Activated CD8-positive, alpha-beta memory T cell treated with anti-CD3 and anti-CD28 coated beads, Interleukin-2, amount 50 U/mL, for 1 hour (primary cell): ENCODE results near the gene KBTBD6.
"Not testable (repeated sequence)": the region's sequence is repeated elsewhere in the genome, so short reads cannot be mapped to it uniquely, and the experiment has no call there.

Source experiments
- DNase-seq: peaks from one replicate; pipeline ENCODE4 v3.0.0-alpha.2; 2020; ENCODE audit errors: extremely low read depth

KBTBD6 gene

GRCh38 chr13:41136396-41137031, 3.9 kb upstream of the KBTBD6 start:
- no peak for DNase-seq

GRCh38 chr13:41133951-41134350, 1.3 kb upstream of the KBTBD6 start:
- DNase-seq, result no peak

GRCh38 chr13:41131660-41132511, 716 bp downstream of the KBTBD6 start:
- not testable (repeated sequence) for DNase-seq

GRCh38 chr13:41131189-41131588, 1.4 kb downstream of the KBTBD6 start:
- DNase-seq, result not testable (repeated sequence)

- DNase-seq, result no peak
These were observed 2.2 kb downstream of the KBTBD6 start for GRCh38 chr13:41130356-41130755.

- no peak for DNase-seq
These were observed 4.9 kb downstream of the KBTBD6 start for GRCh38 chr13:41127701-41128100.

GRCh38 chr13:41122838-41123237, 9.8 kb downstream of the KBTBD6 start:
- no peak for DNase-seq

- DNase-seq, result no peak
These were observed 14.7 kb downstream of the KBTBD6 start for GRCh38 chr13:41117869-41118268.

GRCh38 chr13:41111454-41111853, 21.1 kb downstream of the KBTBD6 start:
- DNase-seq, result no peak

- DNase-seq, result no peak
These were observed 25.0 kb downstream of the KBTBD6 start for GRCh38 chr13:41107584-41108014.

- no peak for DNase-seq
These were observed 25.5 kb downstream of the KBTBD6 start for GRCh38 chr13:41107104-41107571.

GRCh38 chr13:41099986-41100385, 32.6 kb downstream of the KBTBD6 start:
- DNase-seq, result no peak

- no peak for DNase-seq
These were observed 33.8 kb downstream of the KBTBD6 start for GRCh38 chr13:41098761-41099160.

- not testable (repeated sequence) for DNase-seq
These were observed 36.9 kb downstream of the KBTBD6 start for GRCh38 chr13:41095681-41096080.

- DNase-seq, result no peak
These were observed 46.5 kb downstream of the KBTBD6 start for GRCh38 chr13:41085961-41086585.

GRCh38 chr13:41079725-41080124, 52.9 kb downstream of the KBTBD6 start:
- DNase-seq, result no peak
